GM12878 (cell line): ENCODE data around the gene PTGFRN. TPM values are rescaled to one million over a fixed set of nuclear protein-coding genes. Genes with fewer than 3 reads are reported as not detected.

ENCODE experiments used
- ATF3 ChIP-seq: IDR thresholded peaks from 2 replicates; pipeline ENCODE4 v1.6.1; 2011; ENCODE audit warnings: low read depth, mild to moderate bottlenecking, low read length, moderate library complexity, borderline replicate concordance; ENCODE audit errors: extremely low read depth
- BACH1 ChIP-seq: fragments of 450-650 bp; IDR thresholded peaks from 2 replicates; pipeline ENCODE4 v1.6.1; 2017; ENCODE audit warnings: mild to moderate bottlenecking, borderline replicate concordance
- BCL11A ChIP-seq: IDR thresholded peaks from 2 replicates; pipeline ENCODE4 v1.6.1; 2011; ENCODE audit warnings: low read depth, low read length
- BMI1 ChIP-seq: fragments of 450-650 bp; IDR thresholded peaks from 2 replicates; pipeline ENCODE4 v1.6.1; 2016; ENCODE audit warnings: mild to moderate bottlenecking, moderate library complexity, borderline replicate concordance
- CBFB ChIP-seq: IDR thresholded peaks from 2 replicates; pipeline ENCODE4 v1.6.1; 2016; ENCODE audit warnings: antibody characterized with exemption, low read depth
- DPF2 ChIP-seq: fragments of 450-650 bp; IDR thresholded peaks from 2 replicates; pipeline ENCODE4 v1.6.1; 2017; ENCODE audit warnings: mild to moderate bottlenecking
- ELK1 ChIP-seq: IDR thresholded peaks from 2 replicates; pipeline ENCODE4 v1.6.1; 2012; ENCODE audit warnings: low read depth, low read length, improper control_type of control experiment
- HDAC6 ChIP-seq: fragments of 200-600 bp; sonication (generic); IDR thresholded peaks from one replicate; pipeline ENCODE4 v1.8.0; 2017; ENCODE audit warnings: antibody characterized with exemption; ENCODE audit not compliant: unreplicated experiment
- NFIC ChIP-seq: IDR thresholded peaks from 2 replicates; pipeline ENCODE4 v1.6.1; 2012; ENCODE audit warnings: low read depth, mild to moderate bottlenecking, inconsistent platforms, low read length, moderate library complexity
- NFXL1 ChIP-seq: fragments of 450-650 bp; IDR thresholded peaks from 2 replicates; pipeline ENCODE4 v1.6.1; 2017; ENCODE audit warnings: antibody characterized with exemption, mild to moderate bottlenecking, borderline replicate concordance
- NR2C1 ChIP-seq: fragments of 450-650 bp; IDR thresholded peaks from 2 replicates; pipeline ENCODE4 v1.6.1; 2017; ENCODE audit warnings: antibody characterized with exemption, mild to moderate bottlenecking, moderate library complexity
- PML ChIP-seq: IDR thresholded peaks from 2 replicates; pipeline ENCODE4 v1.6.1; 2012; ENCODE audit warnings: low read length, inconsistent platforms
- RAD51 ChIP-seq: fragments of 450-650 bp; IDR thresholded peaks from 2 replicates; pipeline ENCODE4 v1.6.1; 2016; ENCODE audit warnings: moderate library complexity, mild to moderate bottlenecking, inconsistent platforms
- SIX5 ChIP-seq: IDR thresholded peaks from 2 replicates; pipeline ENCODE4 v1.6.1; 2011; ENCODE audit warnings: mild to moderate bottlenecking, low read depth, low read length, moderate library complexity; ENCODE audit not compliant: severe bottlenecking
- ZNF207 ChIP-seq: fragments of 450-650 bp; IDR thresholded peaks from 2 replicates; pipeline ENCODE4 v1.6.1; 2014; ENCODE audit warnings: antibody characterized with exemption, mild to moderate bottlenecking, borderline replicate concordance
- polyA plus RNA-seq, 11 experiments: library from polyadenylated mRNA; depleted of rRNA in 4 of 11; unstranded in 6 of 11; stranded (reverse) in 5 of 11; fragments of >200 nt; fragmentation: Nextera tagmentation in 4 of 11; fragmentation: Illumina TruSeq in 1 of 11; extraction: Ambion mirVana in 4 of 11; extraction: Trizol in 1 of 11; gene quantifications; 1 replicate in 1 of 11; 2 replicates in 10 of 11; pipeline versions ENCODE4 v1.2.1 to v1.2.3, GENCODE V29; 2011 to 2016; ENCODE audit warnings: inconsistent platforms in 2 of 11, missing spikeins in 2 of 11, low read depth in 1 of 11
- total RNA-seq, 4 experiments: library from RNA; depleted of rRNA in 3 of 4; stranded (reverse); fragments of >200 nt in 3 of 4; fragmentation: Illumina TruSeq in 1 of 4; extraction: Trizol in 1 of 4; gene quantifications; 2 replicates each; pipeline versions ENCODE4 v1.2.1 to v1.2.3, GENCODE V29; 2013 to 2021

Gene PTGFRN
- total and polyA plus RNA-seq, 10 of the 15 experiments (the other 5 are each of a cell fraction or from before 2014, with no cell fraction given), result 2.7 to 8.3 (median 5.1) TPM

GRCh38 chr1:116879478-116880133, 30.1 kb upstream of the PTGFRN start (continued):
- TF ChIP-seq DPF2, result no peak
- TF ChIP-seq NFIC, result no peak
- no peak for TF ChIP-seq NR2C1
- TF ChIP-seq BCL11A, result no peak
- TF ChIP-seq ATF3, result no peak
- no peak for TF ChIP-seq SIX5
- no peak for TF ChIP-seq ELK1
- TF ChIP-seq PML, result no peak
- no peak for TF ChIP-seq HDAC6
- no peak for TF ChIP-seq BMI1
- TF ChIP-seq BACH1, result no peak
- TF ChIP-seq ZNF207, result no peak
- no peak for TF ChIP-seq NFXL1
- no peak for TF ChIP-seq RAD51
- no peak for TF ChIP-seq CBFB
